ENCODE measurements around the gene ARL14EPL.
A peak's percentile ranks its signal among the peaks of the same experiment; 100 is the strongest.
"Not testable (repeated sequence)": the region's sequence is repeated elsewhere in the genome, so short reads cannot be mapped to it uniquely, and the experiment has no call there.

ARL14EPL gene

DNA sequence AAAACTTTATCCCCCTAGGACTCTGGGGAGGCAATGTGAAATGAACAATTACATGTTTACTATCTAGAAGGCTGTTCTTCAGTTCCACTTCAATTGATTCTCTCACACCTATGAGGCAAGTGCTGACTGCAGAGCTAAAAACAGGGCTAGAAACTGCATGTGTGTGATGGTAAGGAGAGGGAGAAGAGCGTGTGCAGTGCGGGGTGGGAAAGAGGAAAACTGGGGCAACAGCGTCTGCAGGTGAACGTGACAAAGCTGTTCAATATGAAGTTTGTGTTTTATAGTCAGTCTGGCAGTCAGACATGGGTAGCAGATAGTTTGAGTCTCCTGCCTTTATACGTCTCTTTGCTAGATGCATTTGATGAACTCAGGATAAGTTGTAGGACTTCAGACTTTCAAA lies 45.9 kb downstream of the ARL14EPL start:
- Histone ChIP-seq H3K4me3 (ENCODE audit: insufficient read depth, low read depth, low read length) (no peak overlapping the region), H3K27me3 (ENCODE audit: control insufficient read depth, insufficient read depth, low read length, poor library complexity, severe bottlenecking) (no peaks in the 10 kb centered on the region), H3K9me3 (ENCODE audit: control insufficient read depth, low read length) (no peaks in the 10 kb centered on the region), H3K36me3 (ENCODE audit: control insufficient read depth, insufficient read depth, low read length) (no peaks in the 10 kb centered on the region), H3K27ac (ENCODE audit: insufficient read depth, low read depth, low read length, poor library complexity, severe bottlenecking) (no peak overlapping the region), H3K4me1 (ENCODE audit: control insufficient read depth, insufficient read depth, low read length) (no peaks in the 10 kb centered on the region)
- WGBS, 2 experiments = 91 to 95% methylated on average over 5 of the region's 5 CpGs

GRCh38 chr5:116084287-116084691 lies 52.0 kb downstream of the ARL14EPL start:
- H3K27me3 ChIP-seq (ENCODE audit: control insufficient read depth, insufficient read depth, low read length, poor library complexity, severe bottlenecking) = no peaks in the 10 kb centered on the region
- H3K4me3 ChIP-seq (ENCODE audit: insufficient read depth, low read depth, low read length) = peak overlapping the region; percentile 58
- no peaks in the 10 kb centered on the region for H3K9me3 ChIP-seq (ENCODE audit: control insufficient read depth, low read length)
- no peak overlapping the region for H3K27ac ChIP-seq (ENCODE audit: insufficient read depth, low read depth, low read length, poor library complexity, severe bottlenecking)
- WGBS, 2 experiments = 35 to 39% methylated on average over 10 to 11 of the region's 11 CpGs
- H3K36me3 ChIP-seq (ENCODE audit: control insufficient read depth, insufficient read depth, low read length) = no peaks in the 10 kb centered on the region
- peaks cover 8% of the 10 kb centered on the region for H3K4me1 ChIP-seq (ENCODE audit: control insufficient read depth, insufficient read depth, low read length)

DNA sequence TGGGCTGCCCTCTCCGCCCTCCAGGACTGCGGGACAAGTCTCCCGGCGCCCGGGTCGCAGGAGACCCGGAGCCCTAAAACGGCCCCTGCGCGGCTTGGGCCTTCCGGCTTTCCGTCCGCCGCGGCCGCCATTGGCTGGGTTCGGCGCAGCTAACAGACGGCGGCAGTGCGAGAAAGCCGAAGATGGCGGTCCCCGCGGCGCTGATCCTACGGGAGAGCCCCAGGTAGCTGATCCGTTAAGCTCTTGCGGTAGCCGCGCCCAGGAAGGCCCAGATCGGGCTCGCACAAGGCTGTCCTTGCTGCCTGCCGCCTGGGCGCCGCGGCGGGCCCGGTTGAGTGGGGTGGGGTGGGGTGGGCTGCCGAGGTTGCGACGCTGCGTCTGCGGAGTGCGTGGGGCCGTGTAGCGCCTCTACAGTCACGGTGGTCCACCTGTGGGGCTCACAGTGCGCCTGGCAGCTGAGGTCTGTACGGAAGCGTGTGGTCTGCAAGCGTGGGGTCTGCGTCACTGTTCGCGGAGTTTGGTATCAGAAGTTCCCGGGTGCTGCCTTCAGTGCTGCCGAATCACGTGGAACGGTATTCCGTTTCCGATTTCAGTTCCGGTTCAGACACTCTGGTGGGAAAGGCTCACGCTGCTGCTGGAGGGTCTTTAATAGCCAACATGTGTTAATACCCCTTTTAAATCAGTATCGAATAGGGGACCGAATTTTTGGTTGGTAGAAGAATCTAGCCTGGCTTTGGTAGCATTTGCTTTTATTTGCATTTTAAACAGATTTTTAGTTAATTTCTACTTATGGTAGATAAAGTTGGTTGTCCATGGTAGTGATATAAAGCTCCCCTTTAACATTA lies 52.8 kb downstream of the ARL14EPL start, which contains the start of gene COMMD10:
TSS of gene COMMD10 (plus strand) at position 155 of the 845 bp plus-strand sequence.
- H3K27me3 ChIP-seq (ENCODE audit: control insufficient read depth, insufficient read depth, low read length, poor library complexity, severe bottlenecking) = no peaks in the 10 kb centered on the region
- WGBS, 2 experiments = 0% methylated on average over 65 of the region's 65 CpGs
- H3K9me3 ChIP-seq (ENCODE audit: control insufficient read depth, low read length) = no peaks in the 10 kb centered on the region
- peaks cover 8% of the 10 kb centered on the region for H3K4me1 ChIP-seq (ENCODE audit: control insufficient read depth, insufficient read depth, low read length)
- peak within 1 kb of the TSS; percentile 58 for H3K4me3 ChIP-seq (ENCODE audit: insufficient read depth, low read depth, low read length)
- peak within 1 kb of the TSS; percentile 47 for H3K27ac ChIP-seq (ENCODE audit: insufficient read depth, low read depth, low read length, poor library complexity, severe bottlenecking)
- no peaks in the 10 kb centered on the region for H3K36me3 ChIP-seq (ENCODE audit: control insufficient read depth, insufficient read depth, low read length)

DNA sequence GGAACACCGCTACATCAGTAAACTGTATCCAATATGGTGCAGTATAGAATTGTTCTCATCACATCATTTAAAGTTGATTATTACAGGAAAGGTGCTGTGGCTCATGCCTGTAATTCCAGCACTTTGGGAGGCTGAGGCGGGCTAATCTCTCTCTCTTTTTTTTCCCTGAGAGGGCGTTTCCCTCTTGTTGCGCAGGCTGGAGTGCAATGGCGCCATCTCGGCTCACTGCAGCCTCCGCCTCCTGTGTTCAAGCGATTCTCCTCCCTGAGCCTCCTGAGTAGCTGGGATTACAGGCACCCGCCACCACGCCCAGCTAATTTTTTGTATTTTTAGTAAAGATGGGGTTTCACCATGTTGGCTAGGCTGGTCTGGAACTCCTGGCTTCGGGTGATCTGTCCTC lies 54.0 kb downstream of the ARL14EPL start:
- not testable (repeated sequence) for H3K27ac ChIP-seq (ENCODE audit: insufficient read depth, low read depth, low read length, poor library complexity, severe bottlenecking); H3K9me3 ChIP-seq (ENCODE audit: control insufficient read depth, low read length); H3K36me3 ChIP-seq (ENCODE audit: control insufficient read depth, insufficient read depth, low read length); H3K27me3 ChIP-seq (ENCODE audit: control insufficient read depth, insufficient read depth, low read length, poor library complexity, severe bottlenecking); H3K4me3 ChIP-seq (ENCODE audit: insufficient read depth, low read depth, low read length); H3K4me1 ChIP-seq (ENCODE audit: control insufficient read depth, insufficient read depth, low read length)
- WGBS, 2 experiments = 93 to 95% methylated on average over 10 to 11 of the region's 11 CpGs

DNA sequence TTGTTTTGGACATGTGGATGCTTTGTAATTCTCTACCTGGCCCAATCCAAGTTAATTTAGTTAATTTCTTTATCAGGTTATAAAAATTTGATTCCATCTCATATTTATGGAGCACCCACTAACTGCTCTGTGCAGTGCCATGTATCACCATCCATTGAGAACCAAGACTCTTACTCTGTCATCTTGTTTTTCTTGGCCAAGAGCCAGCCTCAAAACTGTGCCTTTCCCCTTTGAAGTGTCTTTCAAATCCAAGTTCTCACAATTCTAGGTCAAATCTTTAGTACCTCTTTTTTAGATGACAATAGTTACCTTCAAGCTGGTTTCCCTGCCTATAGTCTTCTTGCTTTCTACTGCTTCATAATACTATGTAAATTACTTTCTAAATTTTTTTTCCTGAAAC lies 55.8 kb downstream of the ARL14EPL start:
- H3K27ac ChIP-seq (ENCODE audit: insufficient read depth, low read depth, low read length, poor library complexity, severe bottlenecking) = no peak overlapping the region
- peaks cover 8% of the 10 kb centered on the region for H3K4me1 ChIP-seq (ENCODE audit: control insufficient read depth, insufficient read depth, low read length)
- no peak overlapping the region for H3K4me3 ChIP-seq (ENCODE audit: insufficient read depth, low read depth, low read length)
- peaks cover 4% of the 10 kb centered on the region for H3K36me3 ChIP-seq (ENCODE audit: control insufficient read depth, insufficient read depth, low read length)
- no peaks in the 10 kb centered on the region for H3K9me3 ChIP-seq (ENCODE audit: control insufficient read depth, low read length)
- H3K27me3 ChIP-seq (ENCODE audit: control insufficient read depth, insufficient read depth, low read length, poor library complexity, severe bottlenecking) = no peaks in the 10 kb centered on the region

- H3K27ac ChIP-seq (ENCODE audit: insufficient read depth, low read depth, low read length, poor library complexity, severe bottlenecking) = no peak overlapping the region
- no peaks in the 10 kb centered on the region for H3K4me1 ChIP-seq (ENCODE audit: control insufficient read depth, insufficient read depth, low read length)
- no peak overlapping the region for H3K4me3 ChIP-seq (ENCODE audit: insufficient read depth, low read depth, low read length)
- WGBS, 2 experiments = 91% methylated on average over 3 of the region's 3 CpGs
- no peaks in the 10 kb centered on the region for H3K9me3 ChIP-seq (ENCODE audit: control insufficient read depth, low read length)
- H3K36me3 ChIP-seq (ENCODE audit: control insufficient read depth, insufficient read depth, low read length) = peaks cover 20% of the 10 kb centered on the region
- H3K27me3 ChIP-seq (ENCODE audit: control insufficient read depth, insufficient read depth, low read length, poor library complexity, severe bottlenecking) = no peaks in the 10 kb centered on the region
Observed at GRCh38 chr5:116090302-116090701, 58.0 kb downstream of the ARL14EPL start.

- Histone ChIP-seq H3K27me3 (ENCODE audit: control insufficient read depth, insufficient read depth, low read length, poor library complexity, severe bottlenecking) (no peaks in the 10 kb centered on the region), H3K4me1 (ENCODE audit: control insufficient read depth, insufficient read depth, low read length) (no peaks in the 10 kb centered on the region), H3K4me3 (ENCODE audit: insufficient read depth, low read depth, low read length) (no peak overlapping the region), H3K27ac (ENCODE audit: insufficient read depth, low read depth, low read length, poor library complexity, severe bottlenecking) (no peak overlapping the region), H3K36me3 (ENCODE audit: control insufficient read depth, insufficient read depth, low read length) (peaks cover 20% of the 10 kb centered on the region), H3K9me3 (ENCODE audit: control insufficient read depth, low read length) (no peaks in the 10 kb centered on the region)
- WGBS, 2 experiments = 0% methylated on average over 1 of the region's 1 CpG; no CpG with 5 or more reads in 1 of the 2 experiments
Observed at GRCh38 chr5:116091416-116091815, 59.1 kb downstream of the ARL14EPL start.

GRCh38 chr5:116097301-116097700 lies 65.0 kb downstream of the ARL14EPL start:
- H3K4me1 ChIP-seq (ENCODE audit: control insufficient read depth, insufficient read depth, low read length) = no peaks in the 10 kb centered on the region
- no peak overlapping the region for H3K27ac ChIP-seq (ENCODE audit: insufficient read depth, low read depth, low read length, poor library complexity, severe bottlenecking)
- no peaks in the 10 kb centered on the region for H3K9me3 ChIP-seq (ENCODE audit: control insufficient read depth, low read length)
- no peak overlapping the region for H3K4me3 ChIP-seq (ENCODE audit: insufficient read depth, low read depth, low read length)
- WGBS, 2 experiments = 96 to 99% methylated on average over 2 of the region's 4 CpGs
- peaks cover 23% of the 10 kb centered on the region for H3K36me3 ChIP-seq (ENCODE audit: control insufficient read depth, insufficient read depth, low read length)
- H3K27me3 ChIP-seq (ENCODE audit: control insufficient read depth, insufficient read depth, low read length, poor library complexity, severe bottlenecking) = no peaks in the 10 kb centered on the region

DNA sequence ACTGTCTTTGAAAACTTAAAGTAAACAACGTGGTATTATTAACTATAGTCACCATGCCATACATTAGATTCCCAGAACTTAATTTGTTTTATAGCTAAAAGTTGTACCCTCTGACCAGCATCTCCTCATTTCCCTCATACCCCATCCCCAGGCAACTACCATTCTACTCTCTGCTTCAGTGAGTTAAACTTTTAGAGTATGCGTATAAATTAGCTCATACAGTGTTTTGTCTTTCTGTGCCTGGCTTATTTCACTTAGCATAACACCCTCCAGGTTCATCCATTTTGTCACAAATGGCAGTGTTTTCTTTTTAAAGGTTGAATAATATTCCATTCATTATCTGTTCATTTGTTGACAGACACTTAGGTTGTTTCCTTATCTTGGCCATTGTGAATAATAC lies 66.7 kb downstream of the ARL14EPL start:
- Histone ChIP-seq H3K4me3 (ENCODE audit: insufficient read depth, low read depth, low read length) (no peak overlapping the region), H3K9me3 (ENCODE audit: control insufficient read depth, low read length) (no peaks in the 10 kb centered on the region), H3K27ac (ENCODE audit: insufficient read depth, low read depth, low read length, poor library complexity, severe bottlenecking) (no peak overlapping the region), H3K36me3 (ENCODE audit: control insufficient read depth, insufficient read depth, low read length) (peaks cover 9% of the 10 kb centered on the region), H3K4me1 (ENCODE audit: control insufficient read depth, insufficient read depth, low read length) (no peaks in the 10 kb centered on the region), H3K27me3 (ENCODE audit: control insufficient read depth, insufficient read depth, low read length, poor library complexity, severe bottlenecking) (no peaks in the 10 kb centered on the region)
- WGBS, 2 experiments = 94 to 100% methylated on average over 1 to 2 of the region's 2 CpGs

GRCh38 chr5:116104941-116105340 lies 72.7 kb downstream of the ARL14EPL start:
- H3K27ac ChIP-seq (ENCODE audit: insufficient read depth, low read depth, low read length, poor library complexity, severe bottlenecking); H3K9me3 ChIP-seq (ENCODE audit: control insufficient read depth, low read length); H3K4me3 ChIP-seq (ENCODE audit: insufficient read depth, low read depth, low read length); H3K4me1 ChIP-seq (ENCODE audit: control insufficient read depth, insufficient read depth, low read length); H3K36me3 ChIP-seq (ENCODE audit: control insufficient read depth, insufficient read depth, low read length); H3K27me3 ChIP-seq (ENCODE audit: control insufficient read depth, insufficient read depth, low read length, poor library complexity, severe bottlenecking): not testable (repeated sequence)
- 90 to 91% methylated on average over 2 of the region's 2 CpGs for WGBS, 2 experiments

Measured in ectodermal cell (in vitro differentiated cells).